Ovary (tissue), 9 donors: ENCODE data around the gene MTMR11. TPM values are rescaled to one million over a fixed set of nuclear protein-coding genes. Genes with fewer than 3 reads are reported as not detected.

Experiments used
- DNase-seq, 5 donors: peaks; one replicate each; pipeline ENCODE4 v3.0.0-alpha.2; 2019 to 2020
- H3K27ac ChIP-seq, 2 donors: fragments of 200-600 bp; one replicate each; pipeline versions ENCODE4 v1.5.1 to v1.8.0; 2019 to 2022
- H3K27me3 ChIP-seq: fragments of 200-600 bp; one replicate; pipeline ENCODE4 v1.8.0; 2022
- H3K36me3 ChIP-seq: fragments of 200-600 bp; sonication (generic); one replicate; pipeline ENCODE4 v1.5.1; 2019
- H3K4me1 ChIP-seq: one replicate; pipeline ENCODE4 v1.8.1; 2013; ENCODE audit warnings: mild to moderate bottlenecking, moderate library complexity; ENCODE audit not compliant: insufficient read depth
- H3K4me3 ChIP-seq: fragments of 200-600 bp; sonication (generic); one replicate; pipeline ENCODE4 v1.5.1; 2017
- H3K9me3 ChIP-seq, 2 donors: fragments of 200-600 bp in 1 of 2; sonication (generic) in 1 of 2; one replicate each; pipeline versions ENCODE4 v1.5.1 to v1.8.1; 2013 to 2019; ENCODE audit warnings: mild to moderate bottlenecking in 1 of 2, moderate library complexity in 1 of 2
- EP300 ChIP-seq: sonication (generic); formaldehyde crosslinking; IDR thresholded peaks from one replicate; pipeline ENCODE4 v1.6.1; 2017; ENCODE audit warnings: antibody characterized with exemption
- POLR2A ChIP-seq: fragments of 450-650 bp; IDR thresholded peaks from one replicate; pipeline ENCODE4 v1.6.1; 2017; ENCODE audit warnings: antibody characterized with exemption, mild to moderate bottlenecking, moderate library complexity
- whole genome bisulfite sequencing, 3 donors: extraction: QIAGEN DNeasy Blood & Tissue Kit in 1 of 3; methylation state at CpG; one replicate each; pipeline versions ENCODE4 v1.1.5 to v1.1.7; 2013 to 2017; 5-methylcytosine and 5-hydroxymethylcytosine counted together
- intact Hi-C, 4 donors: fragments of 100-400 bp; cut with DNase I; formaldehyde crosslinking; loops; one replicate each; pipeline versions ENCODE4 v1.11.0 to v1.15.1; 2022 to 2023
- polyA plus RNA-seq, 2 donors: library from polyadenylated mRNA; stranded (reverse); fragments of 200-250 nt in 1 of 2; fragments of 350-450 nt in 1 of 2; fragmentation: Illumina TruSeq in 1 of 2; extraction: RNeasy Lipid Tissue Mini Kit (QIAGEN cat#74804) in 1 of 2; gene quantifications; one replicate each; pipeline ENCODE4 v1.2.3, GENCODE V29; 2013 to 2014
- total RNA-seq, 7 donors: library from RNA; depleted of rRNA in 2 of 7; stranded (reverse); fragments of >200 nt in 2 of 7; fragmentation: NEBNext Ultra II Directional in 3 of 7; extraction: Animal tissue kit (Norgen Biotek cat#: 25700) in 3 of 7; gene quantifications; one replicate each; pipeline versions ENCODE4 v1.1.0 to v1.2.4, GENCODE V29; 2016 to 2023
- TF ChIP-seq, protein P1 (sequence below), 3 donors: fragments of 450-650 bp in 2 of 3; fragments of 200-600 bp in 1 of 3; IDR thresholded peaks; one replicate each; pipeline versions ENCODE4 v1.5.1 to v1.8.0; 2016 to 2022; ENCODE audit warnings: antibody characterized with exemption in 3 of 3, mild to moderate bottlenecking in 1 of 3
- donor health status: DM: no; HTN: no; CAD: no; lungs with moderate emphysema.
- donor health status: DM: no; HTN: no; CAD: no.
- donor health status: Bipolar disorder and iron deficiency.
- donor health status: DM: yes; HTN: yes; CAD: no.
- donor health status: DM: no; HTN: no; CAD: no.
- donor health status: DM: yes; HTN: yes; CAD: no.

Gene MTMR11
- total and polyA plus RNA-seq, 9 donors: 19.1 to 51.5 (median 33.0) TPM

- intact Hi-C loops: loop anchor here in 1 of 4 donors (5.0 kb wide), 1 partner anchor 40 kb away; the partner anchor contains the start of gene BOLA1
- Histone ChIP-seq H3K9me3 (no peaks in the 10 kb centered on the region), H3K27me3 (no peaks in the 10 kb centered on the region), H3K4me1 (peaks cover 16% of the 10 kb centered on the region), H3K27ac (no peak overlapping the region), H3K4me3 (no peak overlapping the region), H3K36me3 (no peaks in the 10 kb centered on the region)
- no peak for DNase-seq
- TF ChIP-seq EP300 (no peak), POLR2A (no peak)
- TF ChIP-seq, protein P1, sequence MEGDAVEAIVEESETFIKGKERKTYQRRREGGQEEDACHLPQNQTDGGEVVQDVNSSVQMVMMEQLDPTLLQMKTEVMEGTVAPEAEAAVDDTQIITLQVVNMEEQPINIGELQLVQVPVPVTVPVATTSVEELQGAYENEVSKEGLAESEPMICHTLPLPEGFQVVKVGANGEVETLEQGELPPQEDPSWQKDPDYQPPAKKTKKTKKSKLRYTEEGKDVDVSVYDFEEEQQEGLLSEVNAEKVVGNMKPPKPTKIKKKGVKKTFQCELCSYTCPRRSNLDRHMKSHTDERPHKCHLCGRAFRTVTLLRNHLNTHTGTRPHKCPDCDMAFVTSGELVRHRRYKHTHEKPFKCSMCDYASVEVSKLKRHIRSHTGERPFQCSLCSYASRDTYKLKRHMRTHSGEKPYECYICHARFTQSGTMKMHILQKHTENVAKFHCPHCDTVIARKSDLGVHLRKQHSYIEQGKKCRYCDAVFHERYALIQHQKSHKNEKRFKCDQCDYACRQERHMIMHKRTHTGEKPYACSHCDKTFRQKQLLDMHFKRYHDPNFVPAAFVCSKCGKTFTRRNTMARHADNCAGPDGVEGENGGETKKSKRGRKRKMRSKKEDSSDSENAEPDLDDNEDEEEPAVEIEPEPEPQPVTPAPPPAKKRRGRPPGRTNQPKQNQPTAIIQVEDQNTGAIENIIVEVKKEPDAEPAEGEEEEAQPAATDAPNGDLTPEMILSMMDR (IDR thresholded peaks at IDR 0.05): no peak
Observed at GRCh38 chr1:149937759-149938158, 1.1 kb upstream of the MTMR11 start.

GRCh38 chr1:149936992-149937705 is 470 bp upstream of the MTMR11 start:
- H3K36me3 ChIP-seq: no peaks in the 10 kb centered on the region
- peak overlapping the region; percentile 53 to 77 for H3K27ac ChIP-seq
- 5 to 13% (median 9%) methylated on average over 8 of the region's 8 CpGs for WGBS, 3 donors
- peaks cover 16% of the 10 kb centered on the region for H3K4me1 ChIP-seq
- no peaks in the 10 kb centered on the region for H3K27me3 ChIP-seq
- intact Hi-C loops: loop anchor here in 1 of 4 donors (5.0 kb wide), 1 partner anchor 40 kb away; the partner anchor contains the start of gene BOLA1
- peak overlapping the region; percentile 54 for H3K4me3 ChIP-seq
- H3K9me3 ChIP-seq: no peaks in the 10 kb centered on the region
- DNase-seq: no peak
- TF ChIP-seq POLR2A (no peak), EP300 (no peak)
- TF ChIP-seq, protein P1 (IDR thresholded peaks at IDR 0.05): no peak

DNA sequence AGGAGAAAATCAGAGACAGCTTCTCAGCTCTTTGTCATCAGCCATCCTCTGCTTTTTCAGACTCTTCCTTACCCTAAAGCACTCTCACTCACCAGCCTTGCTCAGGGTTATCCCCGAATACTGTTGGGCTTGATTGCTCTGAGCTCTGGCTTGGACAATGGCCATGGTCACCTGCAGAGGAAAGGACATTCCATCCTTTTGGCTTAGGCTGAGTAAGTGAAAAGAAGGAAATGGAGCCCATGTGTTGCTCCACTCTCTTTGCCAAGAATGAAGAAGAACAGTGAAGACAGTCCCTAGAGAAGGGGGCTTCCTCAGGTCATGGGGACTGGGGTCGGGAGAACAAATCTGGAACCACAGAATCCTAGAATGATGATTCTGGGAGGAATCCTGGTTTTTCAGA is 2.3 kb downstream of the MTMR11 start:
- WGBS, 3 donors: 78 to 81% (median 79%) methylated on average over 2 of the region's 2 CpGs
- Histone ChIP-seq H3K27ac (peak overlapping the region in 1 of 2 donors; percentile 9), H3K9me3 (no peaks in the 10 kb centered on the region), H3K27me3 (no peaks in the 10 kb centered on the region), H3K4me3 (no peak overlapping the region), H3K36me3 (no peaks in the 10 kb centered on the region), H3K4me1 (peaks cover 12% of the 10 kb centered on the region)
- DNase-seq: no peak
- TF ChIP-seq, protein P1 (IDR thresholded peaks at IDR 0.05): no peak
- TF ChIP-seq EP300 (no peak), POLR2A (no peak)
- intact Hi-C loops: loop anchor here in 1 of 4 donors (5.0 kb wide), 1 partner anchor 42 kb away; no protein-coding TSS in a partner anchor

DNA sequence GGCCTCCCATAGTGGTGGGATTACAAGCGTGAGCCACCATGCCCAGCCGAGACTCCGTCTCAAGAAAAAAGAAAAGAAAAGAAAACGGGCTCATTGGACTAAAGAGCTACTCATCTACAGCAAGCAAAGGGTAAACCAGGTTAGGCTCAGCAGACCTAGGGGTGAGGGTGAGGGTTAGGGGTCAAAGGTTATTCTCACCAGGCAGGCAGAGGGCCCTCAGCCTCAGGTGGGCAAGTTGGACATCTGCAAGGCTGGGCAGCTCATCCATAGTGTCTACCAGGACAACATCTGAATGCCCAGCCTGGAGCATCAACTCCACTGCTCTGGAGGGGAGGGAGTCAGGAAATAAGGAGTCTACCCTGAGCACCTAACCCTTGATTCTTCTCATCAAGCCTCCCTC is 3.5 kb downstream of the MTMR11 start:
- Histone ChIP-seq H3K27me3 (no peaks in the 10 kb centered on the region), H3K36me3 (no peaks in the 10 kb centered on the region), H3K9me3 (no peaks in the 10 kb centered on the region), H3K4me1 (peaks cover 15% of the 10 kb centered on the region), H3K27ac (no peak overlapping the region), H3K4me3 (no peak overlapping the region)
- WGBS, 3 donors: 93 to 98% (median 97%) methylated on average over 4 of the region's 4 CpGs
- intact Hi-C loops: loop anchor here in 1 of 4 donors (5.0 kb wide), 1 partner anchor 41 kb away; no protein-coding TSS in a partner anchor
- DNase-seq: no peak
- TF ChIP-seq POLR2A (no peak), EP300 (no peak)

DNA sequence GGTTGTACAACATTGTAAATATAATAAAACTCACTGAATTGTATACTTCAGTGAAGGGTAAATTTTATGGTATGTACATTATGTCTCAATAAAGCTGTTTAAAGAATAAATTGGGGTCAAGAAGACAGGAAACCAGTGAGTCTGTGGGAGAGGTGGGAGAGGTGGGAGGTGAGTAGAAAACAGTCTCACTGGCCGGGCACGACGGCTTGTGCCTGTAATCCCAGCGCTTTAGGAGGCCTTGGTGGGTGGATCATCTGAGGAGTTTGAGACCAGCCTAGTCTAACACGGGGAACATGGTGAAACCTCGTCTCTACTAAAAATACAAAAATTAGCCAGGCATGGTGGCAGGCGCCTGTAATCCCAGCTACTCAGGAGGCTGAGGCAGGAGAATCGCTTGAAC is 4.2 kb downstream of the MTMR11 start:
- WGBS, 3 donors: 88 to 94% (median 89%) methylated on average over 8 of the region's 8 CpGs
- H3K9me3 ChIP-seq: no peaks in the 10 kb centered on the region
- H3K27me3 ChIP-seq: no peaks in the 10 kb centered on the region
- intact Hi-C loops: loop anchor here in 1 of 4 donors (5.0 kb wide), 1 partner anchor 40 kb away; no protein-coding TSS in a partner anchor
- no peak for DNase-seq
- peaks cover 13% of the 10 kb centered on the region for H3K4me1 ChIP-seq
- no peak overlapping the region for H3K4me3 ChIP-seq
- no peak for TF ChIP-seq EP300
- TF ChIP-seq, protein P1 (IDR thresholded peaks at IDR 0.05): no peak
- TF ChIP-seq POLR2A: no peak
- H3K27ac ChIP-seq: no peak overlapping the region
- H3K36me3 ChIP-seq: no peaks in the 10 kb centered on the region
